ENCODE data around the gene MAP2K4. TPM values are rescaled to one million over a fixed set of nuclear protein-coding genes. Genes with fewer than 3 reads are reported as not detected.

Gene MAP2K4
- total and polyA plus RNA-seq, 2 of the 13 experiments (the other 11 are each of a cell fraction or from before 2014, with no cell fraction given) = 21.5 to 35.6 TPM

DNA sequence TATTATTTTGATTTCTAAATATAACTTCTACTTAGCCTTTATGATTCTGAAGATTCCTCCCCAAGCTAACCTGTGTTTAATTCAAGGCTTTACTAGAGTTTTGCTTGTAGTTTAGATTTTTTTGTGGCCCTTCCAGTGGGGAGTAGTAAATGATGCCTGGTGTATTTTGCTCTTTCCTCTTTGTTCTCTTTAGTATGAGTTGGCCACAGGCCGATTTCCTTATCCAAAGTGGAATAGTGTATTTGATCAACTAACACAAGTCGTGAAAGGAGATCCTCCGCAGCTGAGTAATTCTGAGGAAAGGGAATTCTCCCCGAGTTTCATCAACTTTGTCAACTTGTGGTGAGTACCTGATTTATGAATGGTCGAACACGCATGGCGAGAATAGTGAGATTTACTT lies 108.3 kb downstream of the MAP2K4 start (continued):
- TF ChIP-seq, protein P1, sequence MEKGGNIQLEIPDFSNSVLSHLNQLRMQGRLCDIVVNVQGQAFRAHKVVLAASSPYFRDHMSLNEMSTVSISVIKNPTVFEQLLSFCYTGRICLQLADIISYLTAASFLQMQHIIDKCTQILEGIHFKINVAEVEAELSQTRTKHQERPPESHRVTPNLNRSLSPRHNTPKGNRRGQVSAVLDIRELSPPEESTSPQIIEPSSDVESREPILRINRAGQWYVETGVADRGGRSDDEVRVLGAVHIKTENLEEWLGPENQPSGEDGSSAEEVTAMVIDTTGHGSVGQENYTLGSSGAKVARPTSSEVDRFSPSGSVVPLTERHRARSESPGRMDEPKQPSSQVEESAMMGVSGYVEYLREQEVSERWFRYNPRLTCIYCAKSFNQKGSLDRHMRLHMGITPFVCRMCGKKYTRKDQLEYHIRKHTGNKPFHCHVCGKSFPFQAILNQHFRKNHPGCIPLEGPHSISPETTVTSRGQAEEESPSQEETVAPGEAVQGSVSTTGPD (CRISPR knock-in tag; IDR thresholded peaks at IDR 0.05) = no peak
- TF ChIP-seq ZMAT5 (CRISPR knock-in tag; IDR thresholded peaks at IDR 0.05; ENCODE audit: borderline replicate concordance, low read depth) = no peak
- no peak for TF ChIP-seq PITX1 (CRISPR knock-in tag; IDR thresholded peaks at IDR 0.05)
- TF ChIP-seq ZNF782 (CRISPR knock-in tag; IDR thresholded peaks at IDR 0.05; ENCODE audit: borderline replicate concordance) = no peak

DNA sequence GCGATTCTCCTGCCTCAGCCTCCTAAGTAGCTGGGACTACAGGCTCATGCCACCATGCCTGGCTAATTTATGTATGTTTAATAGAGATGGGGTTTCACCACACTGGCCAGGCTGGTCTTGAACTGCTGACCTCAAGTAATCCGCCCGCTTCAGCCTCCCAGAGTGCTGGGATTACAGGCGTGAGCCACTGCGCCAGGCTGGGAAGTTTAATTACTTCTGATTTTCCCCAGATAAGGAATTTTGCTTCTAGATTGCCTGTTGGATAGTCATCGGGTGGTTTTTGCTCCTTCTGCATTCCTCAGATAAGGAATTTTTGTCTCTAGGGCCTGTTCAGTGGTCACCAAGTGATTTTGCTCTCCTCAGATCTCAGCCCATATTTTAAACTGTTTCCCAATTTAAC lies 112.5 kb downstream of the MAP2K4 start:
- CTCF ChIA-PET (ENCODE audit: low intra/inter-chr PET ratio, low total read pairs) = no interaction called here
- no peak for TF ChIP-seq SALL2 (CRISPR knock-in tag; IDR thresholded peaks at IDR 0.05)
- TF ChIP-seq MYC (CRISPR knock-in tag; IDR thresholded peaks at IDR 0.05; ENCODE audit: borderline replicate concordance) = no peak
- TF ChIP-seq CENPX (CRISPR knock-in tag; IDR thresholded peaks at IDR 0.05) = no peak
- no peak for TF ChIP-seq ZNF543 (CRISPR knock-in tag; IDR thresholded peaks at IDR 0.05)
- no peak for TF ChIP-seq SP1 (IDR thresholded peaks at IDR 0.05)
- no peak for TF ChIP-seq SP1 (CRISPR knock-in tag; IDR thresholded peaks at IDR 0.05)
- no peak for TF ChIP-seq ZBTB40 (IDR thresholded peaks at IDR 0.05)
- no peak for TF ChIP-seq ZBTB40 (CRISPR knock-in tag; IDR thresholded peaks at IDR 0.05)
- TF ChIP-seq, protein P2, sequence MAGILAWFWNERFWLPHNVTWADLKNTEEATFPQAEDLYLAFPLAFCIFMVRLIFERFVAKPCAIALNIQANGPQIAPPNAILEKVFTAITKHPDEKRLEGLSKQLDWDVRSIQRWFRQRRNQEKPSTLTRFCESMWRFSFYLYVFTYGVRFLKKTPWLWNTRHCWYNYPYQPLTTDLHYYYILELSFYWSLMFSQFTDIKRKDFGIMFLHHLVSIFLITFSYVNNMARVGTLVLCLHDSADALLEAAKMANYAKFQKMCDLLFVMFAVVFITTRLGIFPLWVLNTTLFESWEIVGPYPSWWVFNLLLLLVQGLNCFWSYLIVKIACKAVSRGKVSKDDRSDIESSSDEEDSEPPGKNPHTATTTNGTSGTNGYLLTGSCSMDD (CRISPR knock-in tag; IDR thresholded peaks at IDR 0.05) = no peak

More for the DNA sequence above, 112.5 kb downstream of the MAP2K4 start:
- Histone ChIP-seq H3K4me1 (ENCODE audit: insufficient read depth, low read length) (no peaks in the 10 kb centered on the region), H4K20me1 (ENCODE audit: insufficient read depth, low read length) (no peaks in the 10 kb centered on the region), H3K9me3 (ENCODE audit: low read length) (no peaks in the 10 kb centered on the region), H3K27me3 (ENCODE audit: control insufficient read depth in 1 of 2, insufficient read depth in 2 of 2, low read length in 2 of 2) (no peaks in the 10 kb centered on the region), H3K36me3 (replicated peaks in 1 of 2; ENCODE audit: control insufficient read depth in 1 of 2, insufficient read depth in 2 of 2, low read length in 2 of 2) (peaks cover 2 to 25% of the 10 kb centered on the region in 2 experiments; a peak in 3 of 5 replicates), H3K4me2 (ENCODE audit: low read depth, low read length) (no peak overlapping the region), H3K27ac (ENCODE audit: extremely low read length, insufficient read depth, low read length) (no peak overlapping the region), H3K4me3 (replicated peaks in 1 of 3; ENCODE audit: insufficient read depth in 1 of 3, low read depth in 2 of 3, low read length in 3 of 3) (no peak overlapping the region), H2AFZ (ENCODE audit: low read length) (no peak overlapping the region), H3K9ac (ENCODE audit: insufficient read depth, low read depth, low read length) (no peak overlapping the region), H3K79me2 (ENCODE audit: insufficient read depth, low read length) (no peaks in the 10 kb centered on the region)
- DNase-seq (ENCODE audit: low spot score) (no peak), ATAC-seq (no peak), FAIRE-seq (no peak)
- BruUV-seq (replicated peaks) = no TSS peak
- in situ Hi-C loops (cut with HindIII; ENCODE audit: extremely low pct_ligation_motif_present, low pct_unique_long_range_greater_than_20kb) (no loop called here), intact Hi-C loops (cut with micrococcal nuclease; ENCODE audit: unreplicated experiment) (no loop called here)
- POLR2A ChIA-PET = no interaction called here
- WGBS (ENCODE audit: low lambda C conversion rate) = 94% methylated on average over 6 of the region's 6 CpGs
